ENCODE results near the gene ADRB2. TPM values are rescaled to one million over a fixed set of nuclear protein-coding genes. Genes with fewer than 3 reads are reported as not detected.

The ADRB2 gene
- polyA plus RNA-seq, 1 donor: 1.5 TPM

GRCh38 chr5:148805326-148806290, 20.8 kb upstream of the ADRB2 start:
- no peak for DNase-seq

- DNase-seq: no peak
These were observed 19.9 kb upstream of the ADRB2 start for GRCh38 chr5:148806520-148806931.

GRCh38 chr5:148807851-148808250, 18.6 kb upstream of the ADRB2 start:
- no peak for DNase-seq

- DNase-seq: no peak
These were observed 17.4 kb upstream of the ADRB2 start for GRCh38 chr5:148808864-148809642.

- DNase-seq: no peak
These were observed 16.5 kb upstream of the ADRB2 start for GRCh38 chr5:148809781-148810524.

GRCh38 chr5:148810823-148811222, 15.6 kb upstream of the ADRB2 start:
- DNase-seq: no peak

- DNase-seq: no peak
These were observed 14.7 kb upstream of the ADRB2 start for GRCh38 chr5:148811756-148812155.

- no peak for DNase-seq
These were observed 11.3 kb upstream of the ADRB2 start for GRCh38 chr5:148815086-148815485.

GRCh38 chr5:148815578-148815977, 10.8 kb upstream of the ADRB2 start:
- no peak for DNase-seq

GRCh38 chr5:148816357-148816756, 10.1 kb upstream of the ADRB2 start:
- DNase-seq: no peak

GRCh38 chr5:148816782-148817181, 9.6 kb upstream of the ADRB2 start:
- no peak for DNase-seq

- no peak for DNase-seq
These were observed 8.8 kb upstream of the ADRB2 start for GRCh38 chr5:148817606-148818005.

GRCh38 chr5:148820461-148821395, 5.7 kb upstream of the ADRB2 start:
- no peak for DNase-seq

GRCh38 chr5:148823871-148824270, 2.5 kb upstream of the ADRB2 start:
- no peak for DNase-seq

- DNase-seq: no peak
These were observed 727 bp upstream of the ADRB2 start for GRCh38 chr5:148825716-148826052.

- DNase-seq: no peak
These were observed 294 bp downstream of the ADRB2 start for GRCh38 chr5:148826739-148827070.

GRCh38 chr5:148827723-148828122, 1.3 kb downstream of the ADRB2 start:
- DNase-seq: no peak

GRCh38 chr5:148828511-148829247, 2.3 kb downstream of the ADRB2 start:
- DNase-seq: no peak

- DNase-seq: no peak
These were observed 2.8 kb downstream of the ADRB2 start for GRCh38 chr5:148829248-148829594.

- DNase-seq: no peak
These were observed 3.3 kb downstream of the ADRB2 start for GRCh38 chr5:148829734-148830133.

GRCh38 chr5:148830211-148830610, 3.8 kb downstream of the ADRB2 start:
- DNase-seq: no peak
